Measurements from ENCODE around the gene COL4A5. TPM values are rescaled to one million over a fixed set of nuclear protein-coding genes. Genes with fewer than 3 reads are reported as not detected.

The COL4A5 gene
- total and polyA plus RNA-seq, 10 donors = 2.1 to 19.6 (median 8.4) TPM

- no peak overlapping the region for H3K27ac ChIP-seq
- H3K36me3 ChIP-seq = no peaks in the 10 kb centered on the region
- 68 to 87% (median 71%) methylated on average over 3 of the region's 3 CpGs for WGBS, 5 donors
- H3K4me3 ChIP-seq = no peak overlapping the region
- intact Hi-C loops (cut with DNase I; ENCODE audit: low total_unique reads) = no loop called here
- H3K9me3 ChIP-seq = no peaks in the 10 kb centered on the region
- peaks cover 0 to 7% (median 0%) of the 10 kb centered on the region in 7 donors for H3K27me3 ChIP-seq (replicated peaks in 1 of 7)
- H3K4me1 ChIP-seq = no peaks in the 10 kb centered on the region
- no peak for DNase-seq
- TF ChIP-seq POLR2A (IDR thresholded peaks at IDR 0.05) = no peak
- no peak for TF ChIP-seq CTCF (IDR thresholded peaks at IDR 0.05 in 8 of 11, conservative IDR thresholded peaks at IDR 0.05 in 3 of 11)
- no peak for TF ChIP-seq POLR2AphosphoS5 (IDR thresholded peaks at IDR 0.05)
Observed at GRCh38 chrX:108494406-108495090, 54.9 kb downstream of the COL4A5 start.

GRCh38 chrX:108511721-108512120, 72.1 kb downstream of the COL4A5 start:
- WGBS, 5 donors = 77 to 100% (median 88%) methylated on average over 1 of the region's 1 CpG
- Histone ChIP-seq H3K27me3 (replicated peaks in 1 of 7) (no peaks in the 10 kb centered on the region), H3K9me3 (peaks cover 0 to 7% (median 0%) of the 10 kb centered on the region in 8 donors), H3K27ac (no peak overlapping the region), H3K36me3 (no peaks in the 10 kb centered on the region), H3K4me1 (no peaks in the 10 kb centered on the region), H3K4me3 (no peak overlapping the region)
- intact Hi-C loops (cut with DNase I; ENCODE audit: low total_unique reads) = no loop called here
- DNase-seq = no peak
- TF ChIP-seq CTCF (IDR thresholded peaks at IDR 0.05 in 8 of 11, conservative IDR thresholded peaks at IDR 0.05 in 3 of 11) (no peak), POLR2A (IDR thresholded peaks at IDR 0.05) (no peak), POLR2AphosphoS5 (IDR thresholded peaks at IDR 0.05) (no peak)

DNA sequence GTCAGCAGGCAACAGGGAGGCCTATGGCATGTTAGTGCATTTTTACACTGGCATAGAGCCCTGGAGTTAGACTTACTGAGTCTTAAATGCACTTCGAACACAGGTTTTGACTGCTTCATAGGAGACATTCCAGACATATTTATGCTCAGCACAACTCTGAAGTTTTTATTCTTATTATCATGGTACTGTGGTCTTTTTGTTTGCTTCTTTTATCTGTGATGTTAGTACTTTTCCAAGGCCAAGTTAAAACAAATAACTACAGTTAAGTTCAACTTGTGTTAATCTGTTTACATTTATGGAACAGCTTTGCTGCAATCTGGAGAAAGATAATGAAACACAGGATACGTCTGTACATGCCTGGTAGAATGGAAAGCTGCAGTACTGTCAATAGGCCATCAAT, 76.5 kb downstream of the COL4A5 start:
- Histone ChIP-seq H3K27me3 (replicated peaks in 1 of 7) (no peaks in the 10 kb centered on the region), H3K4me3 (no peak overlapping the region), H3K4me1 (no peaks in the 10 kb centered on the region), H3K9me3 (peaks cover 0 to 7% (median 0%) of the 10 kb centered on the region in 8 donors), H3K36me3 (no peaks in the 10 kb centered on the region), H3K27ac (no peak overlapping the region)
- 53 to 94% (median 80%) methylated on average over 2 of the region's 2 CpGs for WGBS, 5 donors
- intact Hi-C loops (cut with DNase I; ENCODE audit: low total_unique reads) = no loop called here
- DNase-seq = no peak
- TF ChIP-seq CTCF (IDR thresholded peaks at IDR 0.05 in 8 of 11, conservative IDR thresholded peaks at IDR 0.05 in 3 of 11) (no peak), POLR2A (IDR thresholded peaks at IDR 0.05) (no peak), POLR2AphosphoS5 (IDR thresholded peaks at IDR 0.05) (no peak)

GRCh38 chrX:108527724-108528123, 88.1 kb downstream of the COL4A5 start:
- H3K27me3 ChIP-seq (replicated peaks in 1 of 7) = peaks cover 0 to 15% (median 0%) of the 10 kb centered on the region in 7 donors
- no peak for DNase-seq
- H3K4me3 ChIP-seq = no peak overlapping the region
- H3K4me1 ChIP-seq = no peaks in the 10 kb centered on the region
- TF ChIP-seq POLR2A (IDR thresholded peaks at IDR 0.05) (no peak), CTCF (IDR thresholded peaks at IDR 0.05 in 8 of 11, conservative IDR thresholded peaks at IDR 0.05 in 3 of 11) (no peak), POLR2AphosphoS5 (IDR thresholded peaks at IDR 0.05) (no peak)
- H3K27ac ChIP-seq = no peak overlapping the region
- no peaks in the 10 kb centered on the region for H3K9me3 ChIP-seq
- no peaks in the 10 kb centered on the region for H3K36me3 ChIP-seq
- intact Hi-C loops (cut with DNase I; ENCODE audit: low total_unique reads) = no loop called here
- WGBS, 5 donors = 61 to 100% (median 75%) methylated on average over 1 to 3 of the region's 3 CpGs
